NOMO-1 treated with DMSO at 0.1 percent for 48 hours (cell line): ENCODE measurements around the gene IER3.
"Not testable (repeated sequence)": the region's sequence is repeated elsewhere in the genome, so short reads cannot be mapped to it uniquely, and the experiment has no call there.

ENCODE experiments used
- DNase-seq: peaks from one replicate; lab custom pipeline; 2025; ENCODE audit not compliant: unreplicated experiment; lab: John Stamatoyannopoulos, UW

IER3 gene

DNA sequence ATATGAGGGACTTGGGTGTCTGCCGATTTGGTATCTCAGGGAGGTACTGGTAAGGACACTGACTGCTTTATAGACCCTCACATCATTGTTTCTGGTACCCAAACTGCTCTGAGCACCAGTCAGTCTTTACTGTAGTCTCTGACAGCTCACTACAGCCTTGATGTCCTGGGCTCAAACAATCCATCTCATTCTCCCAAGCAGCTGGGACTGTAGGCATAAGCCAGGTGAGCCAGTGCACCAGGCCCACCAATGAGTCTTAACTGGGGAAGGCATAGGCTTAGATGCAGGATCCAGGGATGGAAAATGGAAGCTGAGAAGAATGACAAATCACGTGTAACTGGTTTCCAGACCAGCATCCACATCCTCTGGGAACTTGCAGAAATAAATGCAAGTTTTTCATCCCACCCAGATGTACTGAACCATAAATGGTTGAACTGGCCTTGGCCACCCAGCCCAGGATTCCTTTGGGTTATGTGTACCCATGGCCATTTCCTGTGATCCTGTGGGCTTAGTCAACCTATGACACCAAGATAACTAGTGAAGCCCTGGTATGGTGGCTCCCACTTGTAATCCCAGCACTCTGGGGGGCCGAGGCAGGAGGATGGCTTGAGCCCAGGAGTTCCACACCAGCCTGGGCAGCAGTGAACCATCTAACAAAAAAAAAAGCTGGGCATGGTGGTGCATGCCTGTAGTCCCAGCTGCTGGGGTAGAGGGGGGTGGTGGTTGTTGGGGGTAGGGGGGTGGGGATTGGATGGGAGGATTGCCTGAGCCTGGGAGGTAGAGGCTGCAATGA lies 18.4 kb downstream of the IER3 start:
- no peak for DNase-seq

DNA sequence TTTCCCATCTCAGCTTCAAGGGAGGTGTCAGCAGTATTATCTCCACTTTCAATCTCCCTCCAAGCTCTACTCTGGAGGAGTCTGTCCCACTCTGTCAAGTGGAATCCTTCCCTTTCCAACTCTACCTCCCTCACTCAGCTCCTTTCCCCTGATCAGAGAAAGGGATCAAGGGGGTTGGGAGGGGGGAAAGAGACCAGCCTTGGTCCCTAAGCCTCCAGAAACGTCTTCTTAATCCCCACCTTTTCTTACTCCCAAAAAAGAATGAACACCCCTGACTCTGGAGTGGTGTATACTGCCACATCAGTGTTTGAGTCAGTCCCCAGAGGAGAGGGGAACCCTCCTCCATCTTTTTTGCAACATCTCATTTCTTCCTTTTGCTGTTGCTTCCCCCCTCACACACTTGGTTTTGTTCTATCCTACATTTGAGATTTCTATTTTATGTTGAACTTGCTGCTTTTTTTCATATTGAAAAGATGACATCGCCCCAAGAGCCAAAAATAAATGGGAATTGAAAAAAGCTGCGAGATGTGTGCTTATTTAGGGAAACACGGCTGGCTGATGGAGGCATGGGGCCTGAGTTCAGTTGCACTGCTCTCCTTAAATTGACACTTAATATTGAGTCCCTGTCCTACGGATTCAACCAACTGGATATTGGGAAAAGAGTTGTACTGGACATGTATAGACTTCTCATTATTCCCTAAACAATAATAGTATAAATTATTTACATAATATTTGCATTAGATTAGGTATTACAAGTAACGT lies 19.3 kb downstream of the IER3 start:
- DNase-seq, result no peak

DNA sequence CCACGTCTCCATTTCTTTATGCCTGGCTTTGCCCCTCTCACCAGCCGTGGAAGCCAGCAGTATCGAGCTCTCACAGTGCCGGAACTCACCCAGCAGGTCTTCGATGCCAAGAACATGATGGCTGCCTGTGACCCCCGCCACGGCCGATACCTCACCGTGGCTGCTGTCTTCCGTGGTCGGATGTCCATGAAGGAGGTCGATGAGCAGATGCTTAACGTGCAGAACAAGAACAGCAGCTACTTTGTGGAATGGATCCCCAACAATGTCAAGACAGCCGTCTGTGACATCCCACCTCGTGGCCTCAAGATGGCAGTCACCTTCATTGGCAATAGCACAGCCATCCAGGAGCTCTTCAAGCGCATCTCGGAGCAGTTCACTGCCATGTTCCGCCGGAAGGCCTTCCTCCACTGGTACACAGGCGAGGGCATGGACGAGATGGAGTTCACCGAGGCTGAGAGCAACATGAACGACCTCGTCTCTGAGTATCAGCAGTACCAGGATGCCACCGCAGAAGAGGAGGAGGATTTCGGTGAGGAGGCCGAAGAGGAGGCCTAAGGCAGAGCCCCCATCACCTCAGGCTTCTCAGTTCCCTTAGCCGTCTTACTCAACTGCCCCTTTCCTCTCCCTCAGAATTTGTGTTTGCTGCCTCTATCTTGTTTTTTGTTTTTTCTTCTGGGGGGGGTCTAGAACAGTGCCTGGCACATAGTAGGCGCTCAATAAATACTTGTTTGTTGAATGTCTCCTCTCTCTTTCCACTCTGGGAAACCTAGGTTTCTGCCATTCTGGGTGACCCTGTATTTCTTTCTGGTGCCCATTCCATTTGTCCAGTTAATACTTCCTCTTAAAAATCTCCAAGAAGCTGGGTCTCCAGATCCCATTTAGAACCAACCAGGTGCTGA lies 20.3 kb downstream of the IER3 start:
- DNase-seq, result not testable (repeated sequence)

DNA sequence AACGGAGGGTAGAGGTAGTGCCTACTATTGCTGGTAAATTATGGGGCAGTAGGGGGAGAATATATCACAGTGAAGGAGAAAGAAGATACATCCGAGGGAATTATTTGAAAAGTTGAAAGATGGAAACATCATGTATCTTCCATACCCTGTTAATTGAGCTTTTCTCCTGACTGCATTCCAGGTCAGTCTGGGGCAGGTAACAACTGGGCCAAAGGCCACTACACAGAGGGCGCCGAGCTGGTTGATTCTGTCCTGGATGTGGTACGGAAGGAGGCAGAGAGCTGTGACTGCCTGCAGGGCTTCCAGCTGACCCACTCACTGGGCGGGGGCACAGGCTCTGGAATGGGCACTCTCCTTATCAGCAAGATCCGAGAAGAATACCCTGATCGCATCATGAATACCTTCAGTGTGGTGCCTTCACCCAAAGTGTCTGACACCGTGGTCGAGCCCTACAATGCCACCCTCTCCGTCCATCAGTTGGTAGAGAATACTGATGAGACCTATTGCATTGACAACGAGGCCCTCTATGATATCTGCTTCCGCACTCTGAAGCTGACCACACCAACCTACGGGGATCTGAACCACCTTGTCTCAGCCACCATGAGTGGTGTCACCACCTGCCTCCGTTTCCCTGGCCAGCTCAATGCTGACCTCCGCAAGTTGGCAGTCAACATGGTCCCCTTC lies 21.0 kb downstream of the IER3 start:
- DNase-seq, result not testable (repeated sequence)

DNA sequence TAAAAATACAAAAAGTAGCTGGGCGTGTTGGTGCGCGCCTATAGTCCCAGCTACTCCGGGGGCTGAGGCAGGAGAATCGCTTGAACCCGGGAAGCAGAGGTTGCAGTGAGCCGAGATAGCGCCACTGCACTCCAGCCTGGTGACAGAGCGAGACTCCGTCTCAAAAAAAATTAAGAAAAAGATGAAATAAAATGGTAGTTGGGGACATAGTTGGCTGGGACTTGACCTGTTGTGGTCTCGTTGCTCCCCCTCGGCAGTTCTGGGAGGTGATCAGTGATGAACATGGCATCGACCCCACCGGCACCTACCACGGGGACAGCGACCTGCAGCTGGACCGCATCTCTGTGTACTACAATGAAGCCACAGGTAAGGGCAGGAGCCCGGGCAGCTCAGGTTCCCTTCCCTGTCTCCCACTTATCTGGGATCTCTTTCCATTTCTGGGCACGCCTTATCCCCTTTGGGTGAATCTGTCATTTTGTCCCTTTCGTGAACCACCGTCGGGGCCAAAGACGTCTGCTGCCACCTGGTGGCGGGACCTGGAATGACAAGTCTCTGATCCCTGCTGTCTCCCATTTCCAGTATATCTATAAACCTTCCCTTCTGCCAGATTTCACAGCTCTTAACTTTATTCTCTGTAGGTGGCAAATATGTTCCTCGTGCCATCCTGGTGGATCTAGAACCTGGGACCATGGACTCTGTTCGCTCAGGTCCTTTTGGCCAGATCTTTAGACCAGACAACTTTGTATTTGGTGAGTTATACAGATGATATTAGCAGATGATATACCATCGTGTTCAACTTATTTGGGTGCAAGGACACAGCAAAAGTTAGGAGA lies 21.9 kb downstream of the IER3 start:
- peak; percentile 70 for DNase-seq

DNA sequence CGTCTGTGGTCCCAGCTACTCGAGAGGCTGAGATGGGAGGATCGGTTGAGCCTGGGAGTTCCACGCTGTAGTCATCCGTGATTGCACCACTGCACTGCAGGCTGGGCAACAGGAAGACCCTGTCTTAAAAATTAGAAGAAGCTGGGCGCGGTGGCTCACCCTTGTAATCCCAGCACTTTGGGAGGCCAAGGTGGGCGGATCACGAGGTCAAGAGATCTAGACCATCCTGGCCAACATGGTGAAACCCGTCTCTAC lies 22.4 kb downstream of the IER3 start:
- not testable (repeated sequence) for DNase-seq

GRCh38 chr6:30721198-30722024 lies 22.9 kb downstream of the IER3 start:
- peak; percentile 84 for DNase-seq

DNA sequence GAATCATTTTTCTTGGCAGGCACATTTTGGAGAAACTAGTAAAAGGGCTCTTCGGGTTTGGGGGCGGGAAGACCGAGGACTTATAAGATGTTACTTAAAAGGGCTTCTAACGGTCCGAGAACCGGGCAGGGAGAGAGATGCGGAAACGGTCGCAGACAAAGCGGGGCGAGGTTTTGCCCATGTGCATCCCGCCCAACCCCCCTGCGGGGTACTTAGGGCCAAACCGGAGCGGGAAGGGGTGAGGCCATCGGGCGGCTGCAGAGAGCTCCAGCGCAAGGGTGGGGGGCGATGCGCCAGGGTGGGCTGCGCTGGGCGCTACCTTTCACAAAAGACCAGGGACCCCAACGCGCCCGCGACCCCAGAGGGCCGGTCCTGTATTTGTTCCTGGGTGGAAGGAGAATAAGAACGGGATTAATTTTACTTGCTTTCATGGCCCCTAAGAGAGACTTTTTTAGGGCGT lies 23.6 kb downstream of the IER3 start:
- peak; percentile 67 for DNase-seq

DNA sequence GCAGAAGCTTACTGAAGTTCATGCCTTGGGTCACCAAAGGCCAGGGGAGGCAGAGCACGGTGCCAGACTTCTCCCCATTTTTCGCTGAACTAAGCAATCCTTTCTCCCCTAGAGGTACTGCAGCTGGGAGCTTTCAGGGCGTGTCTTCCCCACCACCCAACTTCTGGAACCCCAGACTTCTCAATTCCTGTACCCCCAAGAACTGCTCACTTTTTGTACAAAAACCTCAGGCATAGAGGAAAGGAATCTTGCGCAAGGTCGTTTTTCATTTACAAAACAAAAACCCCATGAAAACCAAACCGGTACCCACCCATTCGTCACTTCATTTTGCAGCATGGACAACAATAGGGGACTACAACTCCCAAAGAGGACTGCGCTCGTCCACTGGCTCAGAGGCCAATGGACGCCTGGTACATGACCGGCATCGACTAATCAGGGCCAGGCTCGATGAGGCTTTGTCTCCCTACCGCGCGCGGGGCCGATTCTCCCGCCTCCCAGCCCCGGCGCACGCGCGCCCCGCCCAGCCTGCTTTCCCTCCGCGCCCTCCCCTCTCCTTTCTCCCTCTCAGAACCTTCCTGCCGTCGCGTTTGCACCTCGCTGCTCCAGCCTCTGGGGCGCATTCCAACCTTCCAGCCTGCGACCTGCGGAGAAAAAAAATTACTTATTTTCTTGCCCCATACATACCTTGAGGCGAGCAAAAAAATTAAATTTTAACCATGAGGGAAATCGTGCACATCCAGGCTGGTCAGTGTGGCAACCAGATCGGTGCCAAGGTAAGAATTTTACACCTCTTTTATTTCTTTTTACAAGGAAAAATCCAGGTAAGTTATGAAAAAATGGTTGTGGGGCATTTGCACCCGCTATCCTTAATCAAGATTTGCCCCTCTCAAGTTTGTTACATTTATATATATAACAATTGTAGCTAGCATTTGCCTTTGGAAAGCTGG lies 24.3 kb downstream of the IER3 start, which contains the start of gene TUBB:
TUBB (plus strand) TSS at position 562 of the 947 bp plus-strand sequence; CDS start at position 717, 155 bp downstream.
- peak; percentile 99 for DNase-seq

DNA sequence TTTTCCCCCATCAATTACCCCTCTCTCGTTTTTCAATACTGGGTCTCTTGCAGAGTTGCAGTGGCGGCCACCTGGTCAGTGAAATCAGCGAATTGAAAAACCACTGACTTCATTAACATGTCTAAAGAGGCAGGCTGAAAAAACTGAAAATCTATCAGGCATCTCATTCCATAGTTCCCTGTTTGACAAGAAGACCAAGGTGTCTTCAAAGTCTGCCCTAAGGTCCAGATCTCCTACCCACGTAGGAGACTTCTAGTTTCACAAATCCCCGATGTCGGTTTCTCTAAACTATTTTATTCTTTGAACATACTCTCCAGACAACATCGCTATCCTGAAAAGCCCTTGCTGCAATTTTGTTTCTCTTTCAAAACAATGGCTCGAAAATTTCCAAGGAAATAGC lies 25.0 kb downstream of the IER3 start:
- DNase-seq, result no peak

- DNase-seq, result not testable (repeated sequence)
Measured at GRCh38 chr6:30717845-30718720, 26.3 kb downstream of the IER3 start.

DNA sequence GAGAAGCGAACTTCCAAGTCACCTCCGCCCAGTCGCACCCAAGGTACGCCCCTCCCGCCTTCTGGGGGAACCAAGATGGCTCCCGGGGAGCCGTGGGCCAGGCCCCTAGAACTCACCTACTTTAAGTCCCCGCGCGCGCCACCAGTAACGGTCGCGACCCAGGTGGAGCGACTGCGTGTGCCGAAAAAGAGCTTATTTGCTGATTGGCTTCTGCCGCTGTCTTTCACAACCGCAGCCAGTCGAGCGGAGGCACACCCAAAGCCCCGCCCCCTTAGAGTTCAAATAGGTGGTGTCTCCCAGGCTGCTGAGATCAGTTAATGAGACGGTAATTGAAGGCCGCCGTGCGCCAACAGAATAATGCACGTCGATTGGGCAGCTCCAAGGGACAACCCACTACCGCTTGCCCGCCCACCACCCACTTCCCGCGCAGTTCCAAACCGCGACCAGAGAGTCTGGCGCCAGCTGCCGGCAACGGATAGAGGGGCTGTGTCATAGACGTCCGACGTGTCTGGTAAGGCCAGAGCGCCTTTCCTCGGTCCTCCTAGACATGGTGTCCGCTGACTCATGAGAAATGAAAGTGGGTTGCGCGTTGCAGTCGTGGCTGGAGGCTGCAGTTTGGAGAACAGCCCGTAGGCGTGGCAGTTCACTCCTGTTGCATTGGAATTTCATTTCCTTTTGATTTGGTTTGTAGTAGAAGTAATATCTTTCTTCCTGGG lies 27.1 kb downstream of the IER3 start, which contains the start of gene MDC1:
MDC1 (minus strand) TSS at position 153 of the 716 bp plus-strand sequence. CDS start 2,106 bp downstream, outside the sequence.
- peak; percentile 100 for DNase-seq

GRCh38 chr6:30716879-30717128 lies 27.5 kb downstream of the IER3 start:
- DNase-seq, result no peak

GRCh38 chr6:30714263-30714662 lies 30.1 kb downstream of the IER3 start:
- DNase-seq, result no peak

DNA sequence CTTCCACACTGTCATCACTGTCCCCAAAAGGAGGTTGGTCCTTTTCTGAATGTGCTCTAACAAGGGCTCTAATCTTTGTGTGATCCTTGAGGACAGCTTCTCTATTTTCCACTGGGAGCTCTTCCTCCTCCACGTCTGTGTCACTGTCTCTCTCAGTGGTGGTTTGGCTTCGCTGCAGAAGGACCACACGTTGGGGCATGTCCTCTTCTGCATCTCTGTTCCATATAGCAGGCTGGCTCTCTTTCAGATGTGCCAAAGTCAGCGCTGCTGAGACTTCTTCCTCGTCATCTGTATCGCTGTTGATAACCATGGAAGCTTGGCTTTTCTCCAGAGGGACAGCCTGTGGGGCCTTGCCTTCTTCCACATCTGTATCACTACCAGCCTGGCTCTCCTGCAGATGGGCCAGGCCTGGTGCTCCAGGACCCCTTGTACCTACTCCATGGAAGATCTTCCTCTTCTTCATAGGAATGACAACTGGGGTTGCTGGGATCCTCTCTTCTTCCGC lies 31.9 kb downstream of the IER3 start:
- no peak for DNase-seq

DNA sequence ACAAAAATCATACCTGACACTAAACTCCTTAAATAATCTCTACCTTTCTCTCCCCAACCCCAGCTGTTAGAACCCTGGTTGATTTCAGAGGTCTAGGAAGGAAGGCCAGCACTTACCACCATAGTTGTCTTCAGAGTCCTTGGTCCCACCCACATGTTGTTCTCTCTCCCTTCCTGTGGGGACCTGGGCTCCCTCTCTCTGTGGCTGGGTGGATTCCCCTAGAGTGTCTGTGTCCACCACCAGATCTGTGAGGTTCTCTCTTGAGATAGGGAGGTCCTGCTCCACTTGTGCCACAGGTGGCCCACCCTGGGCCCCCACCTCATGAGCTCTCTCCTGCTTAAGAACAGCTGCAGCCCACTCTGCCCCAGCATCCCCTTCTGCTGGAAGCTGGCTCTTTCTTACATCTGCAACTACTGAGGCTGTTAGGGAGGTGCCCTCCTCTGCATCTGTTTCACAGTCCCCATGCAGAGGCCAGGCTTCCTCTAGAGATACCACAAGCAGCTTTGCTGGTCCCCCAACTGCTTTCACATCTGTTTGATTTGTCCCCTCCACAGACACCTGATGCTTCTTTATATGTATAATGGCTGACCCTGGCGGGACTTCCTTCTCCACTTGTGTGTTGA lies 32.5 kb downstream of the IER3 start:
- no peak for DNase-seq
